Astrocyte (in vitro differentiated cells and primary cell): ENCODE results near the gene CNGA1. TPM values are rescaled to one million over a fixed set of nuclear protein-coding genes. Genes with fewer than 3 reads are reported as not detected.

Source experiments
- DNase-seq: peaks from one replicate; pipeline ENCODE4 v3.0.0-alpha.2; 2010; ENCODE audit warnings: low read depth
- FAIRE-seq: peaks from 2 replicates; lab custom pipeline; 2011; peaks lifted over from hg19 to GRCh38; lab: Jason Lieb, UNC
- H2AFZ ChIP-seq: 2 replicates; pipeline ENCODE4 v1.6.0; 2012; ENCODE audit warnings: low read depth, low read length, inconsistent platforms
- H3K27ac ChIP-seq: 2 replicates; pipeline ENCODE4 v1.5.1; 2011; ENCODE audit warnings: low read depth, low read length, inconsistent platforms
- H3K27me3 ChIP-seq: 2 replicates; pipeline ENCODE4 v1.6.0; 2011; ENCODE audit warnings: low read length, inconsistent platforms; ENCODE audit not compliant: insufficient read depth
- H3K36me3 ChIP-seq: 2 replicates; pipeline ENCODE4 v1.5.1; 2011; ENCODE audit warnings: low read length, inconsistent platforms; ENCODE audit not compliant: insufficient read depth
- H3K4me1 ChIP-seq: 2 replicates; pipeline ENCODE4 v1.5.1; 2011; ENCODE audit warnings: low read length, inconsistent platforms; ENCODE audit not compliant: insufficient read depth
- H3K4me2 ChIP-seq: 2 replicates; pipeline ENCODE4 v1.6.0; 2012; ENCODE audit warnings: low read length, inconsistent platforms
- H3K4me3 ChIP-seq: 2 replicates; pipeline ENCODE4 v1.5.1; 2011; ENCODE audit warnings: low read depth, mild to moderate bottlenecking, low read length, inconsistent platforms; ENCODE audit not compliant: insufficient read depth
- H3K79me2 ChIP-seq: 2 replicates; pipeline ENCODE4 v1.6.0; 2012; ENCODE audit warnings: mild to moderate bottlenecking, low read length, inconsistent platforms; ENCODE audit not compliant: insufficient read depth
- H3K9ac ChIP-seq: 2 replicates; pipeline ENCODE4 v1.6.0; 2012; ENCODE audit warnings: mild to moderate bottlenecking, low read length, inconsistent platforms
- H3K9me3 ChIP-seq: 2 replicates; pipeline ENCODE4 v1.5.1; 2012; ENCODE audit warnings: low read depth, mild to moderate bottlenecking, low read length, inconsistent platforms; ENCODE audit not compliant: insufficient read depth
- H4K20me1 ChIP-seq: 2 replicates; pipeline ENCODE4 v1.6.0; 2012; ENCODE audit warnings: low read length, inconsistent platforms; ENCODE audit not compliant: insufficient read depth
- H3K27ac Mint-ChIP-seq: one replicate; pipeline ENCODE4 v1.8.0; 2021; ENCODE audit warnings: mild to moderate bottlenecking, mixed read lengths; ENCODE audit not compliant: unreplicated experiment
- H3K27me3 Mint-ChIP-seq: one replicate; pipeline ENCODE4 v1.8.0; 2021; ENCODE audit warnings: low read depth, mixed read lengths; ENCODE audit not compliant: unreplicated experiment
- H3K36me3 Mint-ChIP-seq: one replicate; pipeline ENCODE4 v1.8.0; 2021; ENCODE audit warnings: low read depth, mixed read lengths; ENCODE audit not compliant: unreplicated experiment
- H3K4me1 Mint-ChIP-seq: one replicate; pipeline ENCODE4 v1.8.0; 2021; ENCODE audit warnings: low read depth, mixed read lengths; ENCODE audit not compliant: unreplicated experiment
- H3K4me3 Mint-ChIP-seq: one replicate; pipeline ENCODE4 v1.8.0; 2021; ENCODE audit warnings: mild to moderate bottlenecking, moderate library complexity, mixed read lengths; ENCODE audit not compliant: unreplicated experiment
- H3K9me3 Mint-ChIP-seq: one replicate; pipeline ENCODE4 v1.8.0; 2021; ENCODE audit warnings: mild to moderate bottlenecking, mixed read lengths; ENCODE audit not compliant: unreplicated experiment
- EZH2 ChIP-seq: IDR thresholded peaks from 2 replicates; pipeline ENCODE4 v1.6.1; 2012; ENCODE audit warnings: mild to moderate bottlenecking, low read length, inconsistent platforms; ENCODE audit not compliant: insufficient read depth
- total RNA-seq: library from RNA; stranded (reverse); gene quantifications from 2 replicates; pipeline ENCODE4 v1.2.1, GENCODE V29; 2021
- TF ChIP-seq, protein P1 (sequence below): IDR thresholded peaks from 2 replicates; pipeline ENCODE4 v1.5.1; 2011; ENCODE audit warnings: low read depth, mild to moderate bottlenecking, inconsistent platforms, low read length, moderate library complexity; ENCODE audit not compliant: insufficient read depth

CNGA1 gene
- total RNA-seq, 1 donor from 2014 or later, result not detected

DNA sequence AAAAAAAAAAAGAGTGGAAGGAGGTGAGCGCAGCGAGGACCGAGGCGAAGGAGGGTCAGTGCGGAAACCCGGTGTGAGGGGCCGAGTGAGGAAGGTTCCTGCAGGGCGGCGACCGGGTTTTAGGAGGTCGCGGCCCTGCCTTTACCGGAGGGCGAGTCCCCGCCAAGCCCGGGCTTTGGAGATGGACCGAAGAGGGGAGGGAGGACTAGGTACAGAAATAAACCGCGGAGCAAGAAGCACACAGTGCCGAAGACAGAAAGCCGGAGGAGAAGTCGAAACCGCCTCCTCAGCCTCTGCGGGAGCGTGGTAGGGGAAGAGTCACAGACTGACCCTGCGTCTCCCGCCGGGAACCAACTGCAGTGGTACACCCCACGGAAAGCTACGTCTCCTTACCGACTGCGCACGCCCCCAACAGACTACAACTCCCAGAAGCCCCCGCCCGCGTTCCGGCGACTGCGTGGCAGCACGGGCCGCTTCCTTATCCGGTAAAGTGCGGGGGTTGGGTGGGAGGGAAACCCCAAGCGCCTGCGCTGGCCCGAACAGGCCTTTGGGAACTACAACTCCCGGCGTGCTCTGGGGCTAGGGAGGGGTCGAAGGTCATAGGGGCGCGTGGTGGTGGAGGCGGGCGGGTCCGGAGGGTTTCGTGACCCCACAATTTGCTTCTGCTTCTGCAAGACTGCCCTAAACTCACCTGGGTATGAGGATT, 102.1 kb downstream of the CNGA1 start, which contains the start of gene NFXL1:
TSS of gene NFXL1 (minus strand) at position 364 of the 706 bp plus-strand sequence. CDS start 380 bp downstream, outside the sequence.
- Mint-ChIP-seq H3K4me1 (peaks cover 11% of the 10 kb centered on the region), H3K27me3 (no peaks in the 10 kb centered on the region), H3K36me3 (no peaks in the 10 kb centered on the region), H3K27ac (peak within 1 kb of the TSS; percentile 90), H3K9me3 (peaks cover 7% of the 10 kb centered on the region), H3K4me3 (peak within 1 kb of the TSS; percentile 96)
- no peaks in the 10 kb centered on the region for H3K27me3 ChIP-seq
- H2AFZ ChIP-seq, result peak within 1 kb of the TSS; percentile 99
- H3K9ac ChIP-seq, result peak within 1 kb of the TSS; percentile 98
- peak; percentile 39 for FAIRE-seq
- TF ChIP-seq EZH2, result no peak
- TF ChIP-seq, protein P1, sequence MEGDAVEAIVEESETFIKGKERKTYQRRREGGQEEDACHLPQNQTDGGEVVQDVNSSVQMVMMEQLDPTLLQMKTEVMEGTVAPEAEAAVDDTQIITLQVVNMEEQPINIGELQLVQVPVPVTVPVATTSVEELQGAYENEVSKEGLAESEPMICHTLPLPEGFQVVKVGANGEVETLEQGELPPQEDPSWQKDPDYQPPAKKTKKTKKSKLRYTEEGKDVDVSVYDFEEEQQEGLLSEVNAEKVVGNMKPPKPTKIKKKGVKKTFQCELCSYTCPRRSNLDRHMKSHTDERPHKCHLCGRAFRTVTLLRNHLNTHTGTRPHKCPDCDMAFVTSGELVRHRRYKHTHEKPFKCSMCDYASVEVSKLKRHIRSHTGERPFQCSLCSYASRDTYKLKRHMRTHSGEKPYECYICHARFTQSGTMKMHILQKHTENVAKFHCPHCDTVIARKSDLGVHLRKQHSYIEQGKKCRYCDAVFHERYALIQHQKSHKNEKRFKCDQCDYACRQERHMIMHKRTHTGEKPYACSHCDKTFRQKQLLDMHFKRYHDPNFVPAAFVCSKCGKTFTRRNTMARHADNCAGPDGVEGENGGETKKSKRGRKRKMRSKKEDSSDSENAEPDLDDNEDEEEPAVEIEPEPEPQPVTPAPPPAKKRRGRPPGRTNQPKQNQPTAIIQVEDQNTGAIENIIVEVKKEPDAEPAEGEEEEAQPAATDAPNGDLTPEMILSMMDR, result no peak
- H3K4me1 ChIP-seq, result peaks cover 8% of the 10 kb centered on the region
- H3K36me3 ChIP-seq, result no peaks in the 10 kb centered on the region
- H3K79me2 ChIP-seq, result peaks cover 42% of the 10 kb centered on the region
- peak; percentile 94 for DNase-seq
- H3K9me3 ChIP-seq, result no peaks in the 10 kb centered on the region
- peak within 1 kb of the TSS; percentile 99 for H3K4me3 ChIP-seq
- peak within 1 kb of the TSS; percentile 88 for H3K4me2 ChIP-seq
- peaks cover 5% of the 10 kb centered on the region for H4K20me1 ChIP-seq
- peak within 1 kb of the TSS; percentile 89 for H3K27ac ChIP-seq

DNA sequence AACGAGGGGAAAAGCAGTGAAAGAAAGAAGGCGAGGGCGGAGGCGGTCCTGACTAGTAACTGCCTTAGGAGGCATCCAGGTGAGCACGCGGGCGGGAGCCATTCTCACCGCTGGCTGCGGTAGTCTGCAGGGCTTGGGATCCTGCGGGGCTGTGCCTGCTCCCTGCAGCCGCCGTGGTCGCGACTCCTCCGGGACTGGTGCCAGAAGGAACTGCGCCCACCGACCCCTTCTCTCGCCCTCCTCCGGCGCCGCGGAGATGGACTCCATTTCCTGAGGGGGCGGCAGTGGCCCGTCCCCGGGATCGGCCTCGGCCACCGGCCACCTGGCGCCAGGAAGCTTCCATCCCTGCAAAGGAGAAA, 102.6 kb downstream of the CNGA1 start:
- Mint-ChIP-seq H3K36me3 (no peaks in the 10 kb centered on the region), H3K4me3 (peak overlapping the region; percentile 96), H3K4me1 (peaks cover 11% of the 10 kb centered on the region), H3K9me3 (peaks cover 7% of the 10 kb centered on the region), H3K27ac (peak overlapping the region; percentile 90), H3K27me3 (no peaks in the 10 kb centered on the region)
- FAIRE-seq (no peak), DNase-seq (no peak)
- H3K9ac ChIP-seq, result peak overlapping the region; percentile 98
- peaks cover 8% of the 10 kb centered on the region for H3K4me1 ChIP-seq
- TF ChIP-seq, protein P1, result no peak
- no peak for TF ChIP-seq EZH2
- H3K4me2 ChIP-seq, result peak overlapping the region; percentile 88
- H3K4me3 ChIP-seq, result peak overlapping the region; percentile 99
- peak overlapping the region; percentile 89 for H3K27ac ChIP-seq
- H3K79me2 ChIP-seq, result peaks cover 48% of the 10 kb centered on the region
- peaks cover 5% of the 10 kb centered on the region for H4K20me1 ChIP-seq
- H3K9me3 ChIP-seq, result no peaks in the 10 kb centered on the region
- H2AFZ ChIP-seq, result peak overlapping the region; percentile 99
- H3K27me3 ChIP-seq, result no peaks in the 10 kb centered on the region
- peaks cover 5% of the 10 kb centered on the region for H3K36me3 ChIP-seq

DNA sequence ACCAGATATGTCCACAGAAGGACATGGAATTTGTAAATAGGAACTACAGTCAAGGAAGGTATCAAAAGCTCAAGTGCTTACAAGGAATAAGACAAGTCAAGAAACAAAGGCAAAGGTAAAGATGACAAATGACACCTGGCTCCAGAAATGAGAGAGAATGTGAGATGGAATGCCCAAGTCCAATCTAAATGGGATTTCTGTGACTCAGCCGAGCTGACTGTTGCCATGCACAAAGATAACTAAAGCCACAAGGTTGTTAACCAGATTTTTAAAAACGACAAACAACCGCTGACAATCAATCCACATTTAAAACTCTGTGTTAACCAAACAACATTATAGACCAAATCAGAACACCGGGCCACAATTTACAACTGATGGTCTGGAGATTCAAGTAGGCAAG, 103.2 kb downstream of the CNGA1 start:
- Histone ChIP-seq H3K9ac (peak overlapping the region; percentile 98), H3K79me2 (peaks cover 48% of the 10 kb centered on the region), H3K9me3 (no peaks in the 10 kb centered on the region), H3K4me2 (peak overlapping the region; percentile 88), H3K4me1 (peaks cover 8% of the 10 kb centered on the region), H3K4me3 (peak overlapping the region; percentile 99), H3K27me3 (no peaks in the 10 kb centered on the region), H3K36me3 (peaks cover 5% of the 10 kb centered on the region), H3K27ac (peak overlapping the region; percentile 89), H4K20me1 (peaks cover 5% of the 10 kb centered on the region), H2AFZ (peak overlapping the region; percentile 99)
- Mint-ChIP-seq H3K4me1 (peaks cover 11% of the 10 kb centered on the region), H3K36me3 (no peaks in the 10 kb centered on the region), H3K27me3 (no peaks in the 10 kb centered on the region), H3K4me3 (peak overlapping the region; percentile 96), H3K9me3 (peaks cover 3% of the 10 kb centered on the region), H3K27ac (peak overlapping the region; percentile 35)
- no peak for FAIRE-seq
- TF ChIP-seq EZH2, result no peak
- TF ChIP-seq, protein P1, result no peak
- DNase-seq, result peak; percentile 52
